Inflammatory macrophage treated with lipopolysaccharide for 4 hours (primary cell): Measurements from ENCODE around the gene PXYLP1.

ENCODE experiments used
- DNase-seq: peaks from one replicate; pipeline ENCODE4 v3.0.0-alpha.2; 2020

PXYLP1 gene

GRCh38 chr3:141250828-141251227, 19.2 kb downstream of the PXYLP1 start:
- DNase-seq, result no peak

- no peak for DNase-seq
These were observed 21.7 kb downstream of the PXYLP1 start for GRCh38 chr3:141253326-141253725.

GRCh38 chr3:141253811-141254210, 22.2 kb downstream of the PXYLP1 start:
- DNase-seq, result no peak

DNA sequence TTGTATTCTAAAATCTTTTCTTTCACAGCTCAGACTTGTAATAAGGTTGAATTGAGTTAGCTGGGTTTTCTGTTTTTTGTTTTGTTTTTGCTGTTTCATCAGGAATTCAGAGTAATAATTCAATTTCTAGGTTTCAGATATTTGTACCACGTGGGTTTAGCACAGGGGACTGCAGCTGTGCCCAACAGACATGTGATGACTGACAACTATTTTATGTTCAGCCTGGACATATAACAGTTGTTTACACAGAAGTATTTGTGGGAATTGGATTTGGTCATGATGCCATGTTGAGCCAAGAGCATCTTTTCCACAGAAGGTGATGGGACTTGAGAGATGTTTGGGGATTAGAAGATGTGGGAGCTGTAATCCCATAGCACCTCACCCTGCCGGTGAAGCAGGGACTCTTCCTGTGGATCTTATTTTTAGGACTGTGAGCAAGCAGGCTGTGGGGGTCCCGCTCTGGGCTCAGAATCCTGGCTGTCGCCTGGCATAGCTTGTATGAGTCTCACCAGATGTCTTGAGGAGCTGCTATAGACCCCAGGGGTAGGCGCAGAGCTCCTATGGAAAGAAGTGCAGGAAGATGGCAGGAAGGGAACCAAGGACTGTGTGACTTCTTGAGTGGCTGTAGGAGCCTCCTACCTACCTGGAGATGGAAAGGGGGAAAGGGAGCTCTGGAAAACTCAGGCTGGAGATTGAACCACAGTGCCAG, 23.7 kb downstream of the PXYLP1 start:
- DNase-seq, result no peak

GRCh38 chr3:141255846-141256261, 24.2 kb downstream of the PXYLP1 start:
- peak; percentile 23 for DNase-seq

- no peak for DNase-seq
These were observed 25.2 kb downstream of the PXYLP1 start for GRCh38 chr3:141256820-141257219.

DNA sequence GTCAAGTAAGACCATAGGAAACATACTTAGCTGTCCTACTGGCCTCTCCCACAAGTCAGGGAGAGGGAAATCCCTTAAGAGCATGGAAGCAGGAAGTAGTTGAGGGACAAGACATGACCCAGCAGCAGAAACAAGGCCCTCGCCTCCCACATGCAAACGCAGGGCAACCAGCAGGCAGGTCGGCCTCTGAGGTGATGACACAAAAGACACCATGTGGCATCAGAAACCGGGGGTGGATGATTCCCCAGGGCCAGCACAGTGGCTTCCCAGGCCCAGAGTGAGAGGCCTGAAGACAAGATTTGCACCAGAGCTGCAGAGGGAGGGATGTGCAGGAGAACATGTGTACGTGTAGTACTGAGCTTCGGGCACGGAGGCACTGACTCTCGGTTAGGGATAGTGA, 26.3 kb downstream of the PXYLP1 start:
- peak; percentile 91 for DNase-seq

- no peak for DNase-seq
These were observed 27.3 kb downstream of the PXYLP1 start for GRCh38 chr3:141258973-141259372.

DNA sequence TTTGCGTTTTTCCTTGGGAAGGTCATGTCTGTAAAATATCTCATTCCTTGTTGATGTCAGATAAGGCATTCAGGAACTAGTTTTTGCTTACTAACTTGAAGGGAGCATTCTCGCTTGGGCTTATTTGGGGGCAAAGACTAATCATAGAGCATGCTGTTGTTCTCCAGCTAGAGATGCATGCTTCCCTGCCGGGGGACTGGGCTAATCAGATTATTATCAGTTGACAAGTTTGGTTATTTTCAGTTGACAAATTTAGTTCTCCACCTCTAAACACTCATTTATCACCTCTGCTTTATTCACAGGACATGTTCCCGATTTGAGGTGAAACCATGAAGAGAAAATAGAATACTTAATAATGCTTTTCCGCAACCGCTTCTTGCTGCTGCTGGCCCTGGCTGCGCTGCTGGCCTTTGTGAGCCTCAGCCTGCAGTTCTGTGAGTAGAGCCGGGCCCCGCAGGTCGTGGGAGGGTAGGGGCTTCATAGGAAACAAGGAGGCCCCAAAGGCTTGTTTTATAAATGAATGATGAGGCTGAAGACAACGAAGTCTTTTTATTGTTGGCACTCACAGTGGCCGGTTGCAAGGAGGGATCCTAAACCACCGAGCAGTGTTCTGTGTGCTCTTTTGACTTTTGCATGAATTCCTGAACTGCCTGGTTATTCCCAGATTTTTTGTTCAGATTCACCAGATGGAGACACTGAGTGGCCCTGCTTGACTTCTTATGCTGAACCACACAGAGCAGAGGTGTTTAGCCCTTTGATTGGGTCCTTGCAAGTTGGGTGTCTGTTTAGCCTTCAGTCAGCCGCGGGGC, 28.4 kb downstream of the PXYLP1 start:
- DNase-seq, result no peak

GRCh38 chr3:141260630-141260927, 29.0 kb downstream of the PXYLP1 start:
- no peak for DNase-seq

DNA sequence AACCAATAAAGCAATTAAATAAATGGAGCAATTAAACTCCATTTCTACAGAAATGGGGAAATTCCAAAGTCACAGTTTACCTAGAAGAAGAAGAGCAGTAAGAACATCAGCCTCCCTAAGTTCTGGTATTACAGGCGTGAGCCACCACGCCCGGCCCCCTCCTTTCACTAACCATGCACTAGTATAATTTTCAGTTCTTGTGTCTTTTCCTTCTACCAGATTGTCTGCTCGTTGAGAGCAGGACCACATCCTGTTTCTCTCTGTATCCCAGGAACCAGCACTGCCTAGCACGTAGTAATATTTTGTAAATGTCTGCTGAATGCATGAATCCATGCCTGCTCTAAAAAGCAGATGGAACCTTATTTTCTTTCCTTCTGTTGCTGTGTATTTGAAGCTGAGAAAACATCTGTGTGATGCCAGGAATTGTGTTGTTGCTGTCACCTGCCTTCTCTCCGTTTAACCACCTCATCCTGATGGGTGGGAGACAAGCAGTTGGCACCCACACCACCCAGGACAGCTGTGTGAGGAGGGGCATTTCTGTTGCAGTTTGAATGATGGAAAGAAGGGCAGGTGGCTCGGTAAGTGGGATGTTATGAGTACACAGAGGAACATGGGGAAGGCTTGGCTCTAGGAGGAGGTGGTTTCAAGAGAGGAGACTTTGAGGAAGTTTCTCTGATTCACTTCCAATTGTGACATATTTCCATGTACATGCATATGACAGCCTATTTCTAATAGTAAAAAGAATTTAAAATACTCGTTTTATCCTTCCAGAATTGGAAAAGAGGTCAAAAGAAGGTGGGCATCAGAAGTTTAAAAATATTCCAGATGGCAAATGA, 30.1 kb downstream of the PXYLP1 start:
- peak; percentile 81 for DNase-seq

DNA sequence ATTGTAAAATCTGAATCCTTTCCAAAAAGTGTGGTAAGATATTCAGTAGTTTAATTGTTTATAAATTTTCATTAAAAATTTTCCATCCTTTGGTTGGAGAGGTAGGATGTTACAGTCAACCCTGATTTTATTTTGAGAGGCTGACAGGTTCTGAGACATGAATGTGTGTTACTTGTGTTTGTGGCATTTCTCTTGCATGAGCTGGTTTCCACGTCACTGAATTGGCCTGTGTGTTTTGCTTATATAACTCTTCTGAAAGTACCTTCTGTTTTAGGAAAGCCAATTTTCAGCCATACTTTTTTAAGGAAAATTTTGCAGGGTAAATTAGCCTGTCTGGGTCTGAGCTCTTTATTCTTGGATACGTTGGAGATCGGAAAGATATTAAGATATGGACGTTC, 30.7 kb downstream of the PXYLP1 start:
- DNase-seq, result no peak

DNA sequence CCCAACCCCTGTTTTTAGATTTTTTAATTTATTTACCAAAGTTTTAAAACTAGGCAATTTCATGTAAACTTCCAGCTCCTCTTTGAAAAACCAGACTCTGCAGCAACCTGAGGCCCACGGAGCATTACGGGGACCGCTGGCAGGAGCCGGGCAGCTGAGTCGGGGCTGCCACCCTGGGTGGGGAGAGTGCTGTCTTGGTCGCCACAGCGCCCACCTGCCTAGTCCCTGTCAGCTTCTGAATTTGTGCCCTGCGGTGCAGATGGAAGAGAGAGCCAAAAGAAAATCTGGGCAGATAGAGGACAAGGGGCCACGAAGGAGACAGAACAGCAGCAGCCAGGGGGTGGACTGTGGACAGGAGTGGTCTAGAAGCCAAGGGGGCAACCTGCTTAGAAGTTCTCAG, 34.6 kb downstream of the PXYLP1 start:
- no peak for DNase-seq

GRCh38 chr3:141266797-141267555, 35.4 kb downstream of the PXYLP1 start:
- DNase-seq, result peak; percentile 16

DNA sequence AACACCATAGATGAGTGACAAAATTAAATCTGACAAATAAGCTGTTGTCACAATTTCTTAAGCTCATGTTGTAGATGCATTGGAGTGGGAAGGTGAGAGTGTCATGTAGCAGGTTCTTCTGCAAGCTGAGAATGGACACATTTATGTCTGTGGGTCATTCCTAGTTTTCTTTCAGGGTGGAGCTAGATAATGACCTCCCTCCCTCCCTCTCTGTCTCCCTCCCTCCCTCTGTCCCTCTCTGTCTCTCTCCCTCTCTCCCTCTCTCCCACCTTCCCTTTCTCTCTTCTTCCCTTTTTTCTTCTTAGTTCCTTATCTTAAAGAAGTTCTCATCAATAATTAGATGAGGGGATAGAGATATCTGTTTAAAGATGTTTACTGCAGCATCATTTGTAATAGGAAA, 36.0 kb downstream of the PXYLP1 start:
- no peak for DNase-seq

DNA sequence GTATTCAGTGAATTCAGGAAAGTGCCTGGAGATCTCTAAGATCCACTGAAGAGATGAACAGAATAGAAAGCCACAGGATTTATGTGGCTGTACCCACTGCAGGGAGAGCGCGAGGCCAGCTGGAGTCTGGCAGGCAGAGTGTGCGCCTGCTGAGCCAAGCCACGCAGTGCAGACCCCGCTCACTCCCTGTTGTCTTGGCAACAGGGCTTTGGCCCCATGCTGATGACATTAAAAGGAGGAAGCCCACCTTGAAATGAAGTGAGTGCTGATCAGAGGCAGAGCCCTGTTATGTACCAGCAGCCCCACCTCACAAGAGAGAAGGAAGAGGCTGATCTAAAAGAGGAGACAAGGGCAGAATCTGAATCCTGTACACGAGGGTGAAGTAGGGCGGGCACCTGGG, 36.7 kb downstream of the PXYLP1 start:
- DNase-seq, result no peak

GRCh38 chr3:141268791-141269190, 37.2 kb downstream of the PXYLP1 start:
- no peak for DNase-seq

- DNase-seq, result no peak
These were observed 38.3 kb downstream of the PXYLP1 start for GRCh38 chr3:141269961-141270360.

DNA sequence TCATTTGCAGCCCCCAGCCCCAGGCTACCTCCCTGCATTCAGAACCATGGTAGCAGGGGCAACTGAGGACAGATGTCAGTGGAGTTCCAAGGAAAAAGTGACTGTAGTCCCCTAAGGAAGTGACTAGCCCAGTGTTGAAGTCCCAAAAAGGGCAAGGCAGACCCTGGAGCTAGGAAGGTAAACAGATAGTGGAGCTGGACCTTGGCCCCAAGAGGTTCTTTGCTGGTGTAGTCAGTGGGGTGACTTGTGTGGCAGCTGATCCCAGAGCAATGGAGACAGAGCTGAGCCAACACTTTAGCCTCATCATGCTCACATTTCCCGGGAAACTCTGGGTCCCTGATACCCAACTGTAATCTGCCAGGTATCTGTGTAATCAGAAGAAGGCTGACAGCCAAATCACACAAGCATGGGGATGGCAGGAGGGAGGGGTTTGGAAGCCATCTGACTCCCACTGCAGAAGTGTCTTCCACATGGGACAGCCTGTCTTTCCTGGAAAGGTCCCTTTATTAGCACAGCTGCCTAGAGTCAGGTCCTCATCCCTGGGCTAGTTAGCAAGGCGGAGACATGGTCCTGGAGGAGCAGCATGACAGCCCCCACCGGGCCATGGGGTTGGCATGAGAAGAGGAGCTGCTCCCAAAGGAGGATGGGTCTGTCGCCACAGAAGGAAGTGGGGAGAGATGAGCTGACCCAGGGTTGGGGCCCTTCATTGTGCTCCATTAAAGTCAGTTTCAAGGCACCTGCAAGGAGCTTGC, 39.8 kb downstream of the PXYLP1 start:
- DNase-seq, result no peak

- no peak for DNase-seq
These were observed 41.5 kb downstream of the PXYLP1 start for GRCh38 chr3:141272906-141273662.

DNA sequence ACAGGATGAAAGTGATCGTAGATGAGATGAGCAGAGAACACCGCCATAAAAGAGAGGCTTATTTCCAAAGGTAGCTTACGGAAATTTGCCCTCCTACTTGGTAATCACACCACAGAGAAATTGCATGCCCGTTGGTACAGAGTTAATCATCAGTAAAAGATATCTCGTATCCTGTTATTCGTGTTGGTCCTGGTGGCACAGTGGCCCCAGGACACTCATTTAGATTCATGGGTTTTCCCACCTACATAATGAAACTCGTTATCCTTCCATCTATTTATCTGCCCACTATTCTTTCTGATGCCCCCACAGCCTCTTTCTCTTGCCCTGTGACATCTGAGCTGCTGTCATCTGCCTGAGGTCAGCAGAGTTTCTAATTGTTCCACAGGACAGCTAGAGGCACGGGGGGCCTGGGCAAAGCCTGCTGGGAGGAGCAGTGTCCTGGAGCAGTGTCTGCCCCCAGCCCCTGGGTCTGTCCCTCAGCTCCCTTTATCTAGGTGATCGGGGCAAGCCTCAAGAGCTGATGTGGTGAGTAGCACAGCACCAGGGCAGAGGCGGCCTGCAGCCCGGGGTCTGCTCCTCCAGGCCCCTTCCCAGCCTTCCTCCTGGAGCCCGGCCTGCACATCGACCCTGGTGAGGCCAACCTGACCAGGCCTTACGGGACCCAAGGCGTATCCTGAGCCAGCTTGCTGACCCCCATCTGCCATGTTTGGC, 42.2 kb downstream of the PXYLP1 start:
- DNase-seq, result no peak
